HEK293 (cell line): ENCODE measurements around the gene MSL3B.

Source experiments
- CTCF ChIA-PET: fragments of 350-600 bp; formaldehyde crosslinking; extraction: SDS; loops from one replicate; lab custom pipeline; 2021; ENCODE audit warnings: antibody characterized with exemption; lab: Yijun Ruan, JAX
- POLR2A ChIA-PET: fragments of 300-600 bp; formaldehyde crosslinking; extraction: SDS; loops from one replicate; lab custom pipeline; 2020; ENCODE audit warnings: antibody characterized with exemption, inconsistent platforms; lab: Yijun Ruan, JAX
- H3K27ac ChIP-seq: fragments of 200-500 bp; sonication (Bioruptor generic); 2 replicates; pipeline ENCODE4 v1.5.1; 2014; ENCODE audit warnings: low read depth, low read length, control low read depth, inconsistent platforms; ENCODE audit errors: extremely low read depth
- H3K36me3 ChIP-seq, 2 experiments: fragments of 200-500 bp in 1 of 2; sonication (Bioruptor generic) in 1 of 2; 1 replicate in 1 of 2; 2 replicates in 1 of 2; pipeline ENCODE4 v1.5.1; 2014 to 2017; ENCODE audit warnings: inconsistent platforms in 2 of 2, low read length in 2 of 2; ENCODE audit not compliant: control insufficient read depth in 2 of 2, insufficient read depth in 1 of 2
- H3K4me1 ChIP-seq: fragments of 200-500 bp; sonication (Bioruptor generic); 2 replicates; pipeline ENCODE4 v1.5.1; 2014; ENCODE audit warnings: mild to moderate bottlenecking, low read length, inconsistent platforms; ENCODE audit not compliant: control insufficient read depth, insufficient read depth
- H3K4me3 ChIP-seq: 2 replicates; pipeline ENCODE4 v1.5.1; 2011; ENCODE audit warnings: low read depth, mild to moderate bottlenecking, control low read depth, low read length, moderate library complexity
- H3K9me3 ChIP-seq: fragments of 200-500 bp; sonication (Bioruptor generic); 2 replicates; pipeline ENCODE4 v1.5.1; 2014; ENCODE audit warnings: low read depth, low read length, inconsistent platforms; ENCODE audit not compliant: control insufficient read depth, insufficient read depth
- SETDB1 ChIP-seq: IDR thresholded peaks from one replicate; pipeline ENCODE4 v1.6.1; 2017; ENCODE audit warnings: mild to moderate bottlenecking, low read length, moderate library complexity, mixed read lengths; ENCODE audit not compliant: insufficient read length
- YY1 ChIP-seq: fragments of 450-650 bp; formaldehyde crosslinking; IDR thresholded peaks from 2 replicates; pipeline ENCODE4 v1.5.1; 2018; ENCODE audit warnings: missing biosample characterization, missing genetic modification characterization
- YY2 ChIP-seq: fragments of 450-650 bp; formaldehyde crosslinking; IDR thresholded peaks from 2 replicates; pipeline ENCODE4 v1.5.1; 2016; ENCODE audit warnings: missing biosample characterization, missing genetic modification characterization
- ZBTB17 ChIP-seq: fragments of 450-650 bp; formaldehyde crosslinking; IDR thresholded peaks from 2 replicates; pipeline ENCODE4 v1.5.1; 2016; ENCODE audit warnings: missing biosample characterization, missing genetic modification characterization
- ZBTB26 ChIP-seq: fragments of 450-650 bp; formaldehyde crosslinking; optimal IDR thresholded peaks from 2 replicates; pipeline ENCODE3; 2016; ENCODE audit warnings: missing biosample characterization, mild to moderate bottlenecking, missing genetic modification characterization
- ZBTB8A ChIP-seq: fragments of 450-650 bp; formaldehyde crosslinking; IDR thresholded peaks from 2 replicates; pipeline ENCODE4 v1.5.1; 2016; ENCODE audit warnings: missing biosample characterization, missing genetic modification characterization
- ZFP37 ChIP-seq: fragments of 450-650 bp; formaldehyde crosslinking; IDR thresholded peaks from 2 replicates; pipeline ENCODE4 v1.5.1; 2016; ENCODE audit warnings: missing biosample characterization, missing genetic modification characterization
- ZFP69B ChIP-seq: fragments of 450-650 bp; formaldehyde crosslinking; IDR thresholded peaks from 2 replicates; pipeline ENCODE4 v1.5.1; 2016; ENCODE audit warnings: missing biosample characterization, missing genetic modification characterization
- ZIC2 ChIP-seq: fragments of 450-650 bp; formaldehyde crosslinking; IDR thresholded peaks from 2 replicates; pipeline ENCODE4 v1.5.1; 2016; ENCODE audit warnings: missing biosample characterization, missing genetic modification characterization
- ZNF16 ChIP-seq: fragments of 450-650 bp; formaldehyde crosslinking; IDR thresholded peaks from 2 replicates; pipeline ENCODE4 v1.5.1; 2016; ENCODE audit warnings: low read depth, missing biosample characterization, missing genetic modification characterization
- ZNF184 ChIP-seq: fragments of 450-650 bp; IDR thresholded peaks from 2 replicates; pipeline ENCODE4 v1.5.1; 2018; ENCODE audit warnings: missing biosample characterization, mild to moderate bottlenecking, missing genetic modification characterization
- ZNF266 ChIP-seq: fragments of 450-650 bp; formaldehyde crosslinking; IDR thresholded peaks from 2 replicates; pipeline ENCODE4 v1.5.1; 2016; ENCODE audit warnings: missing biosample characterization, missing genetic modification characterization, low read depth
- ZNF335 ChIP-seq: fragments of 450-650 bp; formaldehyde crosslinking; conservative IDR thresholded peaks from 2 replicates; pipeline ENCODE4 v1.5.1; 2016; ENCODE audit warnings: missing biosample characterization, missing genetic modification characterization
- ZNF404 ChIP-seq: fragments of 450-650 bp; formaldehyde crosslinking; IDR thresholded peaks from 2 replicates; pipeline ENCODE4 v1.5.1; 2017; ENCODE audit warnings: missing biosample characterization, missing genetic modification characterization
- ZNF561 ChIP-seq: fragments of 450-650 bp; IDR thresholded peaks from 2 replicates; pipeline ENCODE4 v1.5.1; 2018; ENCODE audit warnings: missing biosample characterization, missing genetic modification characterization, borderline replicate concordance
- ZNF600 ChIP-seq: fragments of 450-650 bp; formaldehyde crosslinking; IDR thresholded peaks from 2 replicates; pipeline ENCODE4 v1.5.1; 2016; ENCODE audit warnings: missing biosample characterization, missing genetic modification characterization
- ZNF660 ChIP-seq: fragments of 450-650 bp; IDR thresholded peaks from 2 replicates; pipeline ENCODE4 v1.5.1; 2018; ENCODE audit warnings: missing biosample characterization, mild to moderate bottlenecking, missing genetic modification characterization
- ZNF701 ChIP-seq: fragments of 450-650 bp; formaldehyde crosslinking; IDR thresholded peaks from 2 replicates; pipeline ENCODE4 v1.5.1; 2016; ENCODE audit warnings: missing biosample characterization, missing genetic modification characterization
- ZNF704 ChIP-seq: fragments of 450-650 bp; formaldehyde crosslinking; IDR thresholded peaks from 2 replicates; pipeline ENCODE4 v1.5.1; 2016; ENCODE audit warnings: missing biosample characterization, missing genetic modification characterization
- ZNF76 ChIP-seq: fragments of 450-650 bp; formaldehyde crosslinking; IDR thresholded peaks from 2 replicates; pipeline ENCODE4; 2016; ENCODE audit warnings: low read depth, missing biosample characterization, missing genetic modification characterization, borderline replicate concordance
- TF ChIP-seq, protein P1 (sequence below): fragments of 450-650 bp; formaldehyde crosslinking; conservative IDR thresholded peaks from 2 replicates; pipeline ENCODE4 v1.5.1; 2016; ENCODE audit warnings: low read depth, missing biosample characterization, missing genetic modification characterization
- TF ChIP-seq, protein P2 (sequence below): fragments of 450-650 bp; formaldehyde crosslinking; IDR thresholded peaks from 2 replicates; pipeline ENCODE4 v1.5.1; 2016; ENCODE audit warnings: missing biosample characterization, missing genetic modification characterization
- TF ChIP-seq, protein P3 (sequence below): fragments of 450-650 bp; IDR thresholded peaks from 2 replicates; pipeline ENCODE4 v1.5.1; 2018; ENCODE audit warnings: missing biosample characterization, missing genetic modification characterization

Gene MSL3B

DNA sequence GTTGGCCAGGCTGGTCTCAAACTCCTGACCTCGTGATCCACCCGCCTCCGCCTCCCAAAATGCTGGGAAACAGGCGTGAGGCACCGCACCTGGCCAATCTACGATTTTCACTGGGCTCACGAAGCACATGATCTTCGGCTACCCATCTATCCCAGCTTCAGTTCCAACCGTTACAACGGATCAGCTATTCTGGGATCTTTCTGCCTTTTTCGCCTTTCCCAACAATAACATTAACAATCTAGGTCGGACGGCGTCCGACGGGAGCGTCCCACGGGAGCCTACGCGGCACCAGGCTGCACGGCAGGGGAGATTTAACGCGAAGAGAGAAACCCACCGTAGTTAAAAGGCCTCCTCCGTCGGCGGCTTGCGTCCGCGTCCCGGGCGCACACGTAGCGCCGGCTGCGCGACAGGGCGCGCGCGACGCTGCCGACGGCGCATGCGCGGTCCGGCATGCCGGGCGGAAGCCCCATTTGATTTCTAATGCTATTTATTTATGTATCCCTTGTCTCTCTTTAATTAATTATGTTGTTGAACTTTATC lies at the start of gene MSL3B:
Gene MSL3B (minus strand): TSS at position 394 of the 540 bp plus-strand sequence.
- Histone ChIP-seq H3K4me3 (peak within 1 kb of the TSS; percentile 36), H3K36me3 (peaks cover 0 to 18% of the 10 kb centered on the region in 2 experiments; a peak in 2 of 3 replicates), H3K27ac (peak within 1 kb of the TSS; percentile 1; the same call in 1 of the 2 replicates), H3K4me1 (no peaks in the 10 kb centered on the region), H3K9me3 (no peaks in the 10 kb centered on the region)
- ChIA-PET CTCF (interaction anchor here (3.3 kb wide), 1 partner anchor 11 kb away, joined by 18 read pairs; no protein-coding TSS in a partner anchor), POLR2A (interaction anchor here (1.0 kb wide), 1 partner anchor 13 kb away, joined by 5 read pairs; the partner anchor contains the start of gene HJURP)
- no peak for TF ChIP-seq ZFP69B (tag by site-specific recombination)
- peak; percentile 66 for TF ChIP-seq ZNF335 (tag by site-specific recombination)
- TF ChIP-seq ZNF600: no peak
- TF ChIP-seq ZNF561 (tag by site-specific recombination): 0 out of 2 replicates have a peak, but pooled peaks have one; percentile 29
- peak; percentile 58 for TF ChIP-seq ZBTB8A (tag by site-specific recombination)
- no peak for TF ChIP-seq ZFP37 (tag by site-specific recombination)
- no peak for TF ChIP-seq YY2 (tag by site-specific recombination)
- TF ChIP-seq ZNF701 (tag by site-specific recombination): no peak
- TF ChIP-seq ZNF16 (tag by site-specific recombination): no peak
- TF ChIP-seq ZBTB26: peak; percentile 64
- TF ChIP-seq, protein P1, sequence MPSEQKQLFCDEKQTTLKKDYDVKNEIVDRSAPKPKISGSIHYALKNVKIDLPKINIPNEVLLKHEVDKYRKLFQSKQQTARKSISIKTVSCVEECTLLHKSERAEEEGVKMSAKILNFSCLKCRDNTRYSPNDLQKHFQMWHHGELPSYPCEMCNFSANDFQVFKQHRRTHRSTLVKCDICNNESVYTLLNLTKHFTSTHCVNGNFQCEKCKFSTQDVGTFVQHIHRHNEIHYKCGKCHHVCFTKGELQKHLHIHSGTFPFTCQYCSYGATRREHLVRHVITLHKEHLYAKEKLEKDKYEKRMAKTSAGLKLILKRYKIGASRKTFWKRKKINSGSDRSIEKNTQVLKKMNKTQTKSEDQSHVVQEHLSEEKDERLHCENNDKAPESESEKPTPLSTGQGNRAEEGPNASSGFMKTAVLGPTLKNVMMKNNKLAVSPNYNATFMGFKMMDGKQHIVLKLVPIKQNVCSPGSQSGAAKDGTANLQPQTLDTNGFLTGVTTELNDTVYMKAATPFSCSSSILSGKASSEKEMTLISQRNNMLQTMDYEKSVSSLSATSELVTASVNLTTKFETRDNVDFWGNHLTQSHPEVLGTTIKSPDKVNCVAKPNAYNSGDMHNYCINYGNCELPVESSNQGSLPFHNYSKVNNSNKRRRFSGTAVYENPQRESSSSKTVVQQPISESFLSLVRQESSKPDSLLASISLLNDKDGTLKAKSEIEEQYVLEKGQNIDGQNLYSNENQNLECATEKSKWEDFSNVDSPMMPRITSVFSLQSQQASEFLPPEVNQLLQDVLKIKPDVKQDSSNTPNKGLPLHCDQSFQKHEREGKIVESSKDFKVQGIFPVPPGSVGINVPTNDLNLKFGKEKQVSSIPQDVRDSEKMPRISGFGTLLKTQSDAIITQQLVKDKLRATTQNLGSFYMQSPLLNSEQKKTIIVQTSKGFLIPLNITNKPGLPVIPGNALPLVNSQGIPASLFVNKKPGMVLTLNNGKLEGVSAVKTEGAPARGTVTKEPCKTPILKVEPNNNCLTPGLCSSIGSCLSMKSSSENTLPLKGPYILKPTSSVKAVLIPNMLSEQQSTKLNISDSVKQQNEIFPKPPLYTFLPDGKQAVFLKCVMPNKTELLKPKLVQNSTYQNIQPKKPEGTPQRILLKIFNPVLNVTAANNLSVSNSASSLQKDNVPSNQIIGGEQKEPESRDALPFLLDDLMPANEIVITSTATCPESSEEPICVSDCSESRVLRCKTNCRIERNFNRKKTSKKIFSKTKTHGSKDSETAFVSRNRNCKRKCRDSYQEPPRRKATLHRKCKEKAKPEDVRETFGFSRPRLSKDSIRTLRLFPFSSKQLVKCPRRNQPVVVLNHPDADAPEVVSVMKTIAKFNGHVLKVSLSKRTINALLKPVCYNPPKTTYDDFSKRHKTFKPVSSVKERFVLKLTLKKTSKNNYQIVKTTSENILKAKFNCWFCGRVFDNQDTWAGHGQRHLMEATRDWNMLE (tag by site-specific recombination): peak; percentile 60
- TF ChIP-seq ZNF266 (tag by site-specific recombination): no peak
- TF ChIP-seq ZNF76 (tag by site-specific recombination): peak; percentile 51; the same call in 1 of the 2 replicates
- peak; percentile 93 for TF ChIP-seq SETDB1
- 0 out of 2 replicates have a peak, but pooled peaks have one; percentile 27 for TF ChIP-seq ZNF660 (tag by site-specific recombination)
- TF ChIP-seq ZNF404 (tag by site-specific recombination): no peak
- TF ChIP-seq ZBTB17 (tag by site-specific recombination): peak; percentile 81
- TF ChIP-seq, protein P2, sequence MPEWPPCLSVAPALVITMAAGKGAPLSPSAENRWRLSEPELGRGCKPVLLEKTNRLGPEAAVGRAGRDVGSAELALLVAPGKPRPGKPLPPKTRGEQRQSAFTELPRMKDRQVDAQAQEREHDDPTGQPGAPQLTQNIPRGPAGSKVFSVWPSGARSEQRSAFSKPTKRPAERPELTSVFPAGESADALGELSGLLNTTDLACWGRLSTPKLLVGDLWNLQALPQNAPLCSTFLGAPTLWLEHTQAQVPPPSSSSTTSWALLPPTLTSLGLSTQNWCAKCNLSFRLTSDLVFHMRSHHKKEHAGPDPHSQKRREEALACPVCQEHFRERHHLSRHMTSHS (tag by site-specific recombination): no peak
- TF ChIP-seq ZNF704: no peak
- TF ChIP-seq ZIC2 (tag by site-specific recombination): 0 out of 2 replicates have a peak, but pooled peaks have one; percentile 44
- no peak for TF ChIP-seq ZNF184 (tag by site-specific recombination)
- no peak for TF ChIP-seq YY1 (tag by site-specific recombination)
- TF ChIP-seq, protein P3, sequence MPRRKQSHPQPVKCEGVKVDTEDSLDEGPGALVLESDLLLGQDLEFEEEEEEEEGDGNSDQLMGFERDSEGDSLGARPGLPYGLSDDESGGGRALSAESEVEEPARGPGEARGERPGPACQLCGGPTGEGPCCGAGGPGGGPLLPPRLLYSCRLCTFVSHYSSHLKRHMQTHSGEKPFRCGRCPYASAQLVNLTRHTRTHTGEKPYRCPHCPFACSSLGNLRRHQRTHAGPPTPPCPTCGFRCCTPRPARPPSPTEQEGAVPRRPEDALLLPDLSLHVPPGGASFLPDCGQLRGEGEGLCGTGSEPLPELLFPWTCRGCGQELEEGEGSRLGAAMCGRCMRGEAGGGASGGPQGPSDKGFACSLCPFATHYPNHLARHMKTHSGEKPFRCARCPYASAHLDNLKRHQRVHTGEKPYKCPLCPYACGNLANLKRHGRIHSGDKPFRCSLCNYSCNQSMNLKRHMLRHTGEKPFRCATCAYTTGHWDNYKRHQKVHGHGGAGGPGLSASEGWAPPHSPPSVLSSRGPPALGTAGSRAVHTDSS (tag by site-specific recombination): no peak
